Esophagus squamous epithelium (tissue), 5 donors: ENCODE data around the gene OR11A1. TPM values are rescaled to one million over a fixed set of nuclear protein-coding genes. Genes with fewer than 3 reads are reported as not detected.
"Not testable (repeated sequence)": the region's sequence is repeated elsewhere in the genome, so short reads cannot be mapped to it uniquely, and the experiment has no call there.

Experiments
- DNase-seq: peaks from one replicate; lab custom pipeline; 2025; lab: John Stamatoyannopoulos, UW
- H3K27ac ChIP-seq, 4 donors: fragments of 200-600 bp; sonication (generic); one replicate each; pipeline ENCODE4 v1.5.1; 2016 to 2019; ENCODE audit warnings: mild to moderate bottlenecking in 1 of 4
- H3K27me3 ChIP-seq, 4 donors: fragments of 200-600 bp; sonication (generic); 1 replicate in 3 of 4; 2 replicates in 1 of 4; pipeline versions ENCODE4 v1.5.1 to v1.6.0; 2017 to 2021; ENCODE audit warnings: antibody characterized with exemption in 1 of 4
- H3K36me3 ChIP-seq, 3 donors: fragments of 200-600 bp; sonication (generic); one replicate each; pipeline ENCODE4 v1.5.1; 2016 to 2019
- H3K4me1 ChIP-seq, 3 donors: fragments of 200-600 bp; sonication (generic); one replicate each; pipeline ENCODE4 v1.5.1; 2017 to 2019
- H3K4me3 ChIP-seq, 4 donors: fragments of 200-600 bp; sonication (generic); 1 replicate in 3 of 4; 2 replicates in 1 of 4; pipeline ENCODE4 v1.5.1; 2016 to 2019; ENCODE audit warnings: mild to moderate bottlenecking in 2 of 4, moderate library complexity in 1 of 4
- H3K9me3 ChIP-seq, 3 donors: fragments of 200-600 bp; sonication (generic); one replicate each; pipeline ENCODE4 v1.5.1; 2016 to 2019
- CTCF ChIP-seq, 6 experiments: fragments of 450-650 bp in 4 of 6; fragments of 200-600 bp in 2 of 6; sonication (generic) in 2 of 6; IDR thresholded peaks; one replicate each; pipeline ENCODE4 v1.5.1; 2016 to 2019; ENCODE audit warnings: antibody characterized with exemption in 6 of 6, mild to moderate bottlenecking in 4 of 6, moderate library complexity in 4 of 6
- POLR2A ChIP-seq, 4 donors: fragments of 450-650 bp; IDR thresholded peaks; one replicate each; pipeline ENCODE4 v1.6.1; 2017; ENCODE audit warnings: antibody characterized with exemption in 4 of 4, mild to moderate bottlenecking in 4 of 4, moderate library complexity in 3 of 4
- WGBS, 2 donors: methylation state at CpG; one replicate each; pipeline ENCODE4 v1.1.5; 2018; 5-methylcytosine and 5-hydroxymethylcytosine counted together
- intact Hi-C: fragments of 100-400 bp; cut with DNase I; formaldehyde crosslinking; loops from one replicate; pipeline ENCODE4 v1.15.0; 2022
- total RNA-seq, 4 donors: library from RNA; depleted of rRNA; stranded (reverse); fragments of >200 nt; gene quantifications; one replicate each; pipeline ENCODE4 v1.1.0, GENCODE V29; 2016
- donor health status: DM: yes; HTN: yes; CAD: no.

The OR11A1 gene
- total RNA-seq, 4 donors from 2014 or later, result not detected

GRCh38 chr6:29462022-29462421 is 5.2 kb upstream of the OR11A1 start:
- TF ChIP-seq POLR2A (IDR thresholded peaks at IDR 0.05) (no peak), CTCF (IDR thresholded peaks at IDR 0.05) (no peak)
- H3K4me3 ChIP-seq, result no peak overlapping the region
- H3K27ac ChIP-seq, result no peak overlapping the region
- H3K4me1 ChIP-seq, result no peaks in the 10 kb centered on the region
- no peaks in the 10 kb centered on the region for H3K27me3 ChIP-seq
- no peaks in the 10 kb centered on the region for H3K36me3 ChIP-seq
- DNase-seq, result no peak
- 50 to 74% methylated on average over 5 to 6 of the region's 6 CpGs for WGBS, 2 donors
- H3K9me3 ChIP-seq, result no peaks in the 10 kb centered on the region
- intact Hi-C loops, result no loop called here

DNA sequence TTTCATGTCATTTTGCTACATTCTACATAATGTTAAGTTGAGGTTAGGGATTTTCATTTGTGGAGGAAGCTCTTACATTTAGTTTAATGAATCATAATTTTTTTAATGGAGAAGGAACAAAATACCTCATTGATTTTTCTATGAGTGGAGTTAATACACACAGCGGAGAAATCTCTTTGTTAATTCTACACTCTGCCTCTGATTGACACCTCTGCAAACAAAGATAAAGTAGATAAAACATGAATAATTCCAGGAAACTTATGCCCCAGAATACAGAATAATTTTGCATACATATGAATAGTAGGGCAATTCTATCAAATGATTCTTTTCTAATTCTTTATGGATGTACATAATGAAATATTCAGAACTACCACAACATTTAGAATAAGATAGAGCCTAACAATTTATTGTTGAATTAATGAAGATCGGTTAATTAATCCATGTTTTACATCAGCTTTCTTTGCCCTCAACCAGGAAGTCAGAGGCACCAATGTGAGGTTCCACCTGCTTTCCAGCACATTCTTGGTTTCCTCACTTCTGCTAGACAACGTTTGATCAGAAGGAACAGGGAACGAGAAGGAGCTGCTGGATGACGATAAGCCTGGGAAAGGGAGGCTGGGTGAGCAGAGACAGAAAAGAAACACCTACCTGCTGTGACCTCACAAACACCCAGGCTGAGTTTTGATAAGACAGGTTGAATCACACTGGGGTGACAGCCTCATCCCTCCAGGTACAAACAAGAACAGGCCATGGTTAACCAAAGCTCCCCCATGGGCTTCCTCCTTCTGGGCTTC is 4.3 kb upstream of the OR11A1 start:
- Histone ChIP-seq H3K36me3 (no peaks in the 10 kb centered on the region), H3K4me1 (no peaks in the 10 kb centered on the region), H3K4me3 (no peak overlapping the region), H3K27me3 (no peaks in the 10 kb centered on the region), H3K27ac (no peak overlapping the region), H3K9me3 (no peaks in the 10 kb centered on the region)
- TF ChIP-seq POLR2A (IDR thresholded peaks at IDR 0.05) (no peak), CTCF (IDR thresholded peaks at IDR 0.05) (no peak)
- intact Hi-C loops, result no loop called here
- no peak for DNase-seq
- WGBS, 2 donors, result 67 to 88% methylated on average over 5 of the region's 5 CpGs

DNA sequence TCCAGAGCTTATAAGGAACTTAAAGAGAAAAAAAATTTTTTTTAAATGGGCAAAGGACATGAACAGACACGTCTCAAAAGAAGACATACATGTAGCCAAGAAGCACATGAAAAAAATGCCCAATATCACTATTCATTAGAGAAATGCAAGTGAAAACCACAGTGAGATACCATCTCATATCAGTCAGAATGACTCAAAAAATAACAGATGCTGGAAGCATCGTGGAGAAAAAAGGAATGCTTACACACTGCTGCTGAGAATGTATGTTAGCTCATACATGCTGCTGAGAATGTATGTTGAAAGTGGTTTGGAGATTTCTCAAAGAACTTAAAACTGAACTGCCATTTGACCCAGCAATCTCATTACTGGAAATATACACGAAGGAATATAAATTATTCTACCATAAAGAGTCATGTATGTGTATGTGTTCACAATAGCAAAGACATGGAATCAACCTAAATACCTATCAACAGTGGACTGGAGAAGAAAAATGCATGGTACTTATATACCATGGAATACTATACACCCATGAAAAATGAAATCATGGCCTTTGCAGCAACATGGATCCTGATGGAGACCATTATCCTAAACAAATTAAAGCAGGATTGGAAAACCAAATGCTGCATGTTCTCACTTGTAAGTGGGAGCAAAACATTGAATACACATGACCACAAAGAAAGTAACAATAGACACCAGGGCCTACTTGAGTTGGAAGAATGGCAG is 5.2 kb downstream of the OR11A1 start:
- H3K9me3 ChIP-seq, result no peaks in the 10 kb centered on the region
- intact Hi-C loops, result no loop called here
- 54 to 61% methylated on average over 3 of the region's 3 CpGs for WGBS, 2 donors
- TF ChIP-seq POLR2A (IDR thresholded peaks at IDR 0.05) (no peak), CTCF (IDR thresholded peaks at IDR 0.05) (no peak)
- H3K36me3 ChIP-seq, result no peaks in the 10 kb centered on the region
- no peaks in the 10 kb centered on the region for H3K4me1 ChIP-seq
- DNase-seq, result no peak
- no peak overlapping the region for H3K4me3 ChIP-seq
- H3K27ac ChIP-seq, result no peak overlapping the region
- no peaks in the 10 kb centered on the region for H3K27me3 ChIP-seq

DNA sequence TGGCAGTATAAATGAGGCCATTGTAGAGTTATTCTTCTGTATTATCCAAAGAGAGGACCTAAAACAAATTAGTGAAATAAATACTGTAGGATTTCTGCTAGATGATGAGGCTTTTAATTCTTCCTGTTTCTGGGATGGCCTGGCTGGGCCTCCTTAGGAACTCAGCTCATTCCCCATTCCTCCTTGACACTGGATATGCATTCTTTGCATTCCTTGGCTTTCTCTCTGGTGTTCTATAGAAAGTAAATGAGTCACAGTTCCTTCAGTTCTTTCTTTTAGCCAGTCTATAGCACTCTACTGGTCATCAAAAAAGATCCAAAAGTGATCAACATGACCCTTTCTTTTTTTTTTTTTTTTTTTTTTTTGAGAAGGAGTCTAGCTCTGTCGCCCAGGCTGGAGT is 9.2 kb downstream of the OR11A1 start:
- no peak overlapping the region for H3K27ac ChIP-seq
- WGBS, 2 donors, result 57% methylated on average over 1 of the region's 1 CpG; no CpG with 5 or more reads in 1 of the 2 donors
- H3K27me3 ChIP-seq, result peaks cover 0 to 5% (median 0%) of the 10 kb centered on the region in 4 donors
- no peak for DNase-seq
- intact Hi-C loops, result no loop called here
- no peaks in the 10 kb centered on the region for H3K36me3 ChIP-seq
- H3K9me3 ChIP-seq, result no peaks in the 10 kb centered on the region
- no peaks in the 10 kb centered on the region for H3K4me1 ChIP-seq
- H3K4me3 ChIP-seq, result no peak overlapping the region
- TF ChIP-seq POLR2A (IDR thresholded peaks at IDR 0.05) (no peak), CTCF (IDR thresholded peaks at IDR 0.05) (no peak)

DNA sequence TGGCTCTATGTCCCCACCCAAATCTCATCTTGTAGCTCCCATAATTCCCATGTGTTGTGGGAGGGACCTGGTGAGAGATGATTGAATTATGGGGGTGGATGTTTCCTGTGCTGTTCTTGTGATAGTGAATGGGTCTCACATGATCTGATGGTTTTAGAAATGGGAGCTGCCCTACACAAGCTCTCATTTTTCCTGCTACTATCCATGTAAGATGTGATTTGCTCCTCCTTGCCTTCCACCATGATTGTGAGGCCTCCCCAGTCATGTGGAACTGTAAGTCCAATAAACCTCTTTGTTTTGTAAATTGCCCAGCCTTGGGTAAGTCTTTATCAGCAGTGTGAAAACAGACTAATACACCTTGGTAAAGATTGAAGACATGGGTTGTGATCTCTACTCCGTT is 12.8 kb downstream of the OR11A1 start:
- WGBS, 2 donors, result 53 to 56% methylated on average over 1 of the region's 1 CpG
- H3K9me3 ChIP-seq, H3K27me3 ChIP-seq, H3K36me3 ChIP-seq, DNase-seq, intact Hi-C loops, H3K4me1 ChIP-seq, H3K27ac ChIP-seq, H3K4me3 ChIP-seq: not testable (repeated sequence)
